ENCODE measurements around the gene SLC18B1. TPM values are rescaled to one million over a fixed set of nuclear protein-coding genes. Genes with fewer than 3 reads are reported as not detected.
A peak's percentile ranks its signal among the peaks of the same experiment; 100 is the strongest.

Gene SLC18B1
- total RNA-seq (11.2 TPM), polyA plus RNA-seq (12.4 TPM)
- long read RNA-seq, donor 1, partial matches to known transcripts: 0 of 1 reads
- long read RNA-seq, donor 1, other reads (novel, unspliced or antisense): 0 of 1 reads
- long read RNA-seq, donor 2: 0 reads
- long read RNA-seq, donor 3, partial matches to known transcripts: 5 of 8 reads
- long read RNA-seq, donor 3, other reads (novel, unspliced or antisense): 0 of 8 reads
- long read RNA-seq, donor 4: 0 reads
- long read RNA-seq, donor 5, partial matches to known transcripts: 2,029 of 8,880 reads
- long read RNA-seq, donor 5, other reads (novel, unspliced or antisense): 6,848 of 8,880 reads
- long read RNA-seq, donor 6, partial matches to known transcripts: 0 of 2 reads
- long read RNA-seq, donor 6, other reads (novel, unspliced or antisense): 0 of 2 reads
- long read RNA-seq, donor 7, partial matches to known transcripts: 1,645 of 6,037 reads
- long read RNA-seq, donor 7, other reads (novel, unspliced or antisense): 4,390 of 6,037 reads
- long read RNA-seq, donor 8, partial matches to known transcripts: 1,619 of 1,637 reads
- long read RNA-seq, donor 8, other reads (novel, unspliced or antisense): 18 of 1,637 reads
- long read RNA-seq, donor 9: 0 reads
- long read RNA-seq, donor 10: 0 reads

GRCh38 chr6:132797951-132798868 is at the start of gene SLC18B1:
Gene SLC18B1, minus strand, starts transcription at chr6:132798637. Its CDS starts 181 bp downstream, at chr6:132798456.
- H3K9me3 ChIP-seq (ENCODE audit: control insufficient read depth in 2 of 2, insufficient read depth in 1 of 2, low read length in 1 of 2): no peaks in the 10 kb centered on the region
- no peaks in the 10 kb centered on the region for H3K36me3 ChIP-seq (ENCODE audit: control insufficient read depth in 2 of 2, insufficient read depth in 2 of 2, low read length in 1 of 2)
- peaks cover 2 to 4% of the 10 kb centered on the region in 2 donors for H3K4me1 ChIP-seq (ENCODE audit: control insufficient read depth in 2 of 2, insufficient read depth in 2 of 2, low read length in 2 of 2)
- under 1% methylated on average over 41 of the region's 41 CpGs for WGBS
- DNase-seq (ENCODE audit: low read depth in 6 of 9, low spot score in 9 of 9): peak in 8 of 9 donors; percentile 4 to 76 (median 31)
- peak within 1 kb of the TSS; percentile 67 to 89 for H3K4me3 ChIP-seq (ENCODE audit: low read length in 2 of 2)
- peak within 1 kb of the TSS; percentile 64 to 87 for H3K27ac ChIP-seq (ENCODE audit: low read depth in 1 of 2, low read length in 1 of 2)
- no peaks in the 10 kb centered on the region for H3K27me3 ChIP-seq (ENCODE audit: control insufficient read depth in 2 of 2, insufficient read depth in 1 of 2, low read length in 1 of 2)

GRCh38 chr6:132843316-132844035 is 45.0 kb upstream of the SLC18B1 start:
- Histone ChIP-seq H3K9me3 (ENCODE audit: control insufficient read depth in 2 of 2, insufficient read depth in 1 of 2, low read length in 1 of 2) (no peaks in the 10 kb centered on the region), H3K27ac (ENCODE audit: low read depth in 1 of 2, low read length in 1 of 2) (no peak overlapping the region), H3K27me3 (ENCODE audit: control insufficient read depth in 2 of 2, insufficient read depth in 1 of 2, low read length in 1 of 2) (no peaks in the 10 kb centered on the region), H3K36me3 (ENCODE audit: control insufficient read depth in 2 of 2, insufficient read depth in 2 of 2, low read length in 1 of 2) (no peaks in the 10 kb centered on the region), H3K4me3 (ENCODE audit: low read length in 2 of 2) (no peak overlapping the region), H3K4me1 (ENCODE audit: control insufficient read depth in 2 of 2, insufficient read depth in 2 of 2, low read length in 2 of 2) (no peaks in the 10 kb centered on the region)
- no peak for DNase-seq (ENCODE audit: low read depth in 6 of 9, low spot score in 9 of 9)
- 96% methylated on average over 8 of the region's 8 CpGs for WGBS

GRCh38 chr6:132841966-132842365 is 43.5 kb upstream of the SLC18B1 start:
- H3K27ac ChIP-seq (ENCODE audit: low read depth in 1 of 2, low read length in 1 of 2): no peak overlapping the region
- WGBS: 91% methylated on average over 1 of the region's 1 CpG
- no peaks in the 10 kb centered on the region for H3K4me1 ChIP-seq (ENCODE audit: control insufficient read depth in 2 of 2, insufficient read depth in 2 of 2, low read length in 2 of 2)
- DNase-seq (ENCODE audit: low read depth in 6 of 9, low spot score in 9 of 9): no peak
- H3K36me3 ChIP-seq (ENCODE audit: control insufficient read depth in 2 of 2, insufficient read depth in 2 of 2, low read length in 1 of 2): no peaks in the 10 kb centered on the region
- H3K4me3 ChIP-seq (ENCODE audit: low read length in 2 of 2): no peak overlapping the region
- H3K9me3 ChIP-seq (ENCODE audit: control insufficient read depth in 2 of 2, insufficient read depth in 1 of 2, low read length in 1 of 2): no peaks in the 10 kb centered on the region
- no peaks in the 10 kb centered on the region for H3K27me3 ChIP-seq (ENCODE audit: control insufficient read depth in 2 of 2, insufficient read depth in 1 of 2, low read length in 1 of 2)

GRCh38 chr6:132832891-132833290 is 34.5 kb upstream of the SLC18B1 start:
- H3K4me3 ChIP-seq (ENCODE audit: low read length in 2 of 2): no peak overlapping the region
- no peak overlapping the region for H3K27ac ChIP-seq (ENCODE audit: low read depth in 1 of 2, low read length in 1 of 2)
- H3K27me3 ChIP-seq (ENCODE audit: control insufficient read depth in 2 of 2, insufficient read depth in 1 of 2, low read length in 1 of 2): no peaks in the 10 kb centered on the region
- H3K36me3 ChIP-seq (ENCODE audit: control insufficient read depth in 2 of 2, insufficient read depth in 2 of 2, low read length in 1 of 2): no peaks in the 10 kb centered on the region
- H3K4me1 ChIP-seq (ENCODE audit: control insufficient read depth in 2 of 2, insufficient read depth in 2 of 2, low read length in 2 of 2): no peaks in the 10 kb centered on the region
- H3K9me3 ChIP-seq (ENCODE audit: control insufficient read depth in 2 of 2, insufficient read depth in 1 of 2, low read length in 1 of 2): no peaks in the 10 kb centered on the region
- no peak for DNase-seq (ENCODE audit: low read depth in 6 of 9, low spot score in 9 of 9)
- WGBS: 95% methylated on average over 6 of the region's 6 CpGs

GRCh38 chr6:132830334-132830751 is 31.9 kb upstream of the SLC18B1 start:
- no peaks in the 10 kb centered on the region for H3K4me1 ChIP-seq (ENCODE audit: control insufficient read depth in 2 of 2, insufficient read depth in 2 of 2, low read length in 2 of 2)
- 52% methylated on average over 3 of the region's 3 CpGs for WGBS
- DNase-seq (ENCODE audit: low read depth in 6 of 9, low spot score in 9 of 9): peak in 1 of 9 donors; percentile 25
- no peaks in the 10 kb centered on the region for H3K9me3 ChIP-seq (ENCODE audit: control insufficient read depth in 2 of 2, insufficient read depth in 1 of 2, low read length in 1 of 2)
- H3K36me3 ChIP-seq (ENCODE audit: control insufficient read depth in 2 of 2, insufficient read depth in 2 of 2, low read length in 1 of 2): no peaks in the 10 kb centered on the region
- H3K27me3 ChIP-seq (ENCODE audit: control insufficient read depth in 2 of 2, insufficient read depth in 1 of 2, low read length in 1 of 2): no peaks in the 10 kb centered on the region
- H3K4me3 ChIP-seq (ENCODE audit: low read length in 2 of 2): no peak overlapping the region
- H3K27ac ChIP-seq (ENCODE audit: low read depth in 1 of 2, low read length in 1 of 2): no peak overlapping the region

- Histone ChIP-seq H3K4me1 (ENCODE audit: control insufficient read depth in 2 of 2, insufficient read depth in 2 of 2, low read length in 2 of 2) (peaks cover 2 to 8% of the 10 kb centered on the region in 2 donors), H3K9me3 (ENCODE audit: control insufficient read depth in 2 of 2, insufficient read depth in 1 of 2, low read length in 1 of 2) (no peaks in the 10 kb centered on the region), H3K4me3 (ENCODE audit: low read length in 2 of 2) (no peak overlapping the region), H3K27ac (ENCODE audit: low read depth in 1 of 2, low read length in 1 of 2) (no peak overlapping the region), H3K36me3 (ENCODE audit: control insufficient read depth in 2 of 2, insufficient read depth in 2 of 2, low read length in 1 of 2) (peaks cover 22 to 41% of the 10 kb centered on the region in 2 donors), H3K27me3 (ENCODE audit: control insufficient read depth in 2 of 2, insufficient read depth in 1 of 2, low read length in 1 of 2) (no peaks in the 10 kb centered on the region)
- WGBS: 95% methylated on average over 5 of the region's 5 CpGs
- DNase-seq (ENCODE audit: low read depth in 6 of 9, low spot score in 9 of 9): no peak
These were observed 22.4 kb upstream of the SLC18B1 start for GRCh38 chr6:132820629-132821381.

- H3K9me3 ChIP-seq (ENCODE audit: control insufficient read depth in 2 of 2, insufficient read depth in 1 of 2, low read length in 1 of 2): no peaks in the 10 kb centered on the region
- H3K27me3 ChIP-seq (ENCODE audit: control insufficient read depth in 2 of 2, insufficient read depth in 1 of 2, low read length in 1 of 2): no peaks in the 10 kb centered on the region
- H3K4me3 ChIP-seq (ENCODE audit: low read length in 2 of 2): no peak overlapping the region
- peaks cover 7 to 11% of the 10 kb centered on the region in 2 donors for H3K4me1 ChIP-seq (ENCODE audit: control insufficient read depth in 2 of 2, insufficient read depth in 2 of 2, low read length in 2 of 2)
- H3K36me3 ChIP-seq (ENCODE audit: control insufficient read depth in 2 of 2, insufficient read depth in 2 of 2, low read length in 1 of 2): peaks cover 23 to 48% of the 10 kb centered on the region in 2 donors
- 69% methylated on average over 4 of the region's 4 CpGs for WGBS
- no peak overlapping the region for H3K27ac ChIP-seq (ENCODE audit: low read depth in 1 of 2, low read length in 1 of 2)
- DNase-seq (ENCODE audit: low read depth in 6 of 9, low spot score in 9 of 9): no peak
These were observed 21.1 kb upstream of the SLC18B1 start for GRCh38 chr6:132819405-132820161.
